DMS153 treated with DMSO at 0.1 percent for 48 hours (cell line): Measurements from ENCODE around the gene AKR7A3.
A peak's percentile ranks its signal among the peaks of the same experiment; 100 is the strongest.
"Not testable (repeated sequence)": the region's sequence is repeated elsewhere in the genome, so short reads cannot be mapped to it uniquely, and the experiment has no call there.

Experiments
- DNase-seq: peaks from one replicate; lab custom pipeline; 2025; ENCODE audit not compliant: unreplicated experiment; lab: John Stamatoyannopoulos, UW

Gene AKR7A3

GRCh38 chr1:19319196-19319595 is 30.6 kb upstream of the AKR7A3 start:
- no peak for DNase-seq

- DNase-seq = no peak
These were observed 28.7 kb upstream of the AKR7A3 start for GRCh38 chr1:19317126-19317910.

GRCh38 chr1:19315378-19316198 is 27.0 kb upstream of the AKR7A3 start:
- no peak for DNase-seq

GRCh38 chr1:19313961-19314882 is 25.7 kb upstream of the AKR7A3 start:
- no peak for DNase-seq

GRCh38 chr1:19313636-19313959 is 25.0 kb upstream of the AKR7A3 start:
- no peak for DNase-seq

GRCh38 chr1:19312782-19313635 is 24.4 kb upstream of the AKR7A3 start:
- DNase-seq = no peak

GRCh38 chr1:19311931-19312781 is 23.6 kb upstream of the AKR7A3 start, which contains the start of the genes AKR7A2 and SLC66A1:
Gene AKR7A2 (minus strand): TSS chr1:19312144. CDS start chr1:19312124, 20 bp downstream.
Gene SLC66A1 (plus strand): TSS chr1:19312326. CDS start chr1:19317678, 5,352 bp downstream.
- peak; percentile 72 for DNase-seq

- no peak for DNase-seq
These were observed 22.9 kb upstream of the AKR7A3 start for GRCh38 chr1:19311503-19311930.

GRCh38 chr1:19310720-19311502 is 22.3 kb upstream of the AKR7A3 start:
- no peak for DNase-seq

- no peak for DNase-seq
These were observed 21.5 kb upstream of the AKR7A3 start for GRCh38 chr1:19310061-19310460.

GRCh38 chr1:19309123-19309813 is 20.7 kb upstream of the AKR7A3 start:
- no peak for DNase-seq

GRCh38 chr1:19308509-19308907 is 19.9 kb upstream of the AKR7A3 start:
- no peak for DNase-seq

GRCh38 chr1:19307794-19308508 is 19.4 kb upstream of the AKR7A3 start:
- DNase-seq = no peak

- no peak for DNase-seq
These were observed 18.4 kb upstream of the AKR7A3 start for GRCh38 chr1:19306941-19307340.

GRCh38 chr1:19305880-19306279 is 17.3 kb upstream of the AKR7A3 start:
- no peak for DNase-seq

- not testable (repeated sequence) for DNase-seq
These were observed 15.5 kb upstream of the AKR7A3 start for GRCh38 chr1:19304081-19304480.

GRCh38 chr1:19300211-19300610 is 11.6 kb upstream of the AKR7A3 start:
- DNase-seq = no peak
